GM23338 (cell line): ENCODE measurements around the gene PRKCG.

Source experiments
- CREB1 ChIP-seq: fragments of 250-450 bp; sonication (Bioruptor Pico); IDR thresholded peaks from 2 replicates; pipeline ENCODE4 v1.5.0; 2020; ENCODE audit warnings: low read depth, mild to moderate bottlenecking, moderate library complexity
- EZH2 ChIP-seq: fragments of 200-600 bp; sonication (generic); IDR thresholded peaks from one replicate; pipeline ENCODE4 v1.8.0; 2017; ENCODE audit warnings: antibody characterized with exemption, mild to moderate bottlenecking, low read depth; ENCODE audit not compliant: unreplicated experiment
- EZH2phosphoT487 ChIP-seq: fragments of 200-600 bp; sonication (generic); IDR thresholded peaks from one replicate; pipeline ENCODE4 v1.8.1; 2018; ENCODE audit warnings: antibody characterized with exemption; ENCODE audit not compliant: unreplicated experiment
- JUNB ChIP-seq: IDR thresholded peaks from one replicate; pipeline ENCODE4 v1.6.1; 2016; ENCODE audit warnings: antibody characterized with exemption; ENCODE audit not compliant: unreplicated experiment
- NANOG ChIP-seq: IDR thresholded peaks from 2 replicates; pipeline ENCODE4 v1.6.1; 2016; ENCODE audit warnings: antibody characterized with exemption, borderline replicate concordance
- POLR2AphosphoS5 ChIP-seq: IDR thresholded peaks from 2 replicates; pipeline ENCODE4 v1.6.1; 2016; ENCODE audit warnings: antibody characterized with exemption, low read depth
- REST ChIP-seq: IDR thresholded peaks from one replicate; pipeline ENCODE4 v1.6.1; 2018; ENCODE audit warnings: antibody characterized with exemption; ENCODE audit not compliant: unreplicated experiment
- ZNF114 ChIP-seq: fragments of 250-450 bp; sonication (Bioruptor Pico); IDR thresholded peaks from 2 replicates; pipeline ENCODE4 v1.5.0; 2020; ENCODE audit warnings: mild to moderate bottlenecking, moderate library complexity
- ZNF331 ChIP-seq: fragments of 250-450 bp; sonication (Bioruptor Pico); IDR thresholded peaks from 2 replicates; pipeline ENCODE4 v1.5.0; 2020; ENCODE audit warnings: low read depth, mild to moderate bottlenecking, moderate library complexity
- TF ChIP-seq, protein P1 (sequence below), 2 experiments: fragments of 200-600 bp in 1 of 2; sonication (generic) in 1 of 2; conservative IDR thresholded peaks; 2 replicates each; pipeline versions ENCODE4 v1.5.1 to v1.6.1; 2016 to 2017; ENCODE audit warnings: antibody characterized with exemption in 2 of 2, low read depth in 2 of 2, mild to moderate bottlenecking in 2 of 2, moderate library complexity in 1 of 2

GRCh38 chr19:53872762-53873161 is 9.2 kb upstream of the PRKCG start:
- TF ChIP-seq, protein P1, sequence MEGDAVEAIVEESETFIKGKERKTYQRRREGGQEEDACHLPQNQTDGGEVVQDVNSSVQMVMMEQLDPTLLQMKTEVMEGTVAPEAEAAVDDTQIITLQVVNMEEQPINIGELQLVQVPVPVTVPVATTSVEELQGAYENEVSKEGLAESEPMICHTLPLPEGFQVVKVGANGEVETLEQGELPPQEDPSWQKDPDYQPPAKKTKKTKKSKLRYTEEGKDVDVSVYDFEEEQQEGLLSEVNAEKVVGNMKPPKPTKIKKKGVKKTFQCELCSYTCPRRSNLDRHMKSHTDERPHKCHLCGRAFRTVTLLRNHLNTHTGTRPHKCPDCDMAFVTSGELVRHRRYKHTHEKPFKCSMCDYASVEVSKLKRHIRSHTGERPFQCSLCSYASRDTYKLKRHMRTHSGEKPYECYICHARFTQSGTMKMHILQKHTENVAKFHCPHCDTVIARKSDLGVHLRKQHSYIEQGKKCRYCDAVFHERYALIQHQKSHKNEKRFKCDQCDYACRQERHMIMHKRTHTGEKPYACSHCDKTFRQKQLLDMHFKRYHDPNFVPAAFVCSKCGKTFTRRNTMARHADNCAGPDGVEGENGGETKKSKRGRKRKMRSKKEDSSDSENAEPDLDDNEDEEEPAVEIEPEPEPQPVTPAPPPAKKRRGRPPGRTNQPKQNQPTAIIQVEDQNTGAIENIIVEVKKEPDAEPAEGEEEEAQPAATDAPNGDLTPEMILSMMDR (conservative IDR thresholded peaks at IDR 0.05; ENCODE audit: low read depth in 2 of 2), result no peak; a peak in 1 of 4 replicates
- TF ChIP-seq EZH2, result no peak
- no peak for TF ChIP-seq JUNB
- no peak for TF ChIP-seq ZNF114 (CRISPR knock-in tag)
- no peak for TF ChIP-seq EZH2phosphoT487
- TF ChIP-seq REST, result no peak
- TF ChIP-seq CREB1 (CRISPR knock-in tag), result no peak
- TF ChIP-seq NANOG, result no peak
- no peak for TF ChIP-seq POLR2AphosphoS5
- TF ChIP-seq ZNF331 (CRISPR knock-in tag), result no peak
